Measurements from ENCODE around the gene SEC23B.
A peak's percentile ranks its signal among the peaks of the same experiment; 100 is the strongest.
"Not testable (repeated sequence)": the region's sequence is repeated elsewhere in the genome, so short reads cannot be mapped to it uniquely, and the experiment has no call there.

The SEC23B gene

DNA sequence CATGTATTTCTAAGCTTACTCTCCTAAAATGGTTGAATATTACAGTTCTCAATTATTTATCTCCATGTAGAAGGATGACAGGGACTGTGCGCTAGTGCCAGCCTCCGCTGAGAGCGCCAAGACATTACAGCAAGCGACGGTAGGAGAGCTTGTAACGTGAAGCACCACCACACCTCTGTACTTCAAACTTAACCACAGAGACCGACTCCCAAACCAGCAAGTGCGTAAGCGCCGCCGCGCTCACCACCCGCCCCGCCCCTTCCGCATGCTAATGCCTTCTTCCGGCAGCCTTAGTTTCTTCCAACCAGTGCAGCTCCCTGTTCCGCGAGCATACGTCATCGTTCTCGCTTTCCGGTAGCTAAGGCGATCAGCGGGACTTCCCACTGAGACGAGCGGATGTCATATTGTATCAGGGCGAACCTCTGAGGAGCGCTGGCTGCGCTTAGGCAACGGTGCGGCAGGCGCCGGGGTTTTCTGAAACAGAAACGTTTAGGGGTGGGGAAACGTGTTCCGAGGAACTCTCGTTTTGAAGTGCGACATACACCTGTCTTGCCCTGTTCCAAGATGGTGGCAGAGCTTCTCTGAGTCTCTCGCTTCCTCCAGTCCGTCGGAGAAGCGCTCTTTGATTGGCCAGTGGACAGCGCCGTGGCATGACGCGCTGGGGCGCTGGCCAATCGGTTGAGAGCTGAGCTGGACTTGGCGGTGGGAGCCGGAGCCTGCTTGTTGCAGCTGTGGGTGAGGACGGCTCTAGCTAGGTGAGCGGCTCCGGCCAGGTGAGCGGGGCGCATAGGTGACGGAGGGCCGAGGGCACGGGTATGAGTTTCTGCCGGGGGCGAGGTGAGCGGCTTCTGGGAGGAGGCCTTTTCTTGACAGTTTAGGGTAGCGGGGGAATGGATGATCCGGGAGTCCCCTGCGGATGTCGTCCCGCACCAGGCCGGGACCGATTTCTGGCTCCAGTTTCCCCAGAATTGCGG lies at the start of gene SEC23B:
TSS of gene SEC23B (plus strand) at position 723 of the 974 bp plus-strand sequence. CDS start 2,896 bp downstream, outside the sequence.
- peak; percentile 98 for DNase-seq

DNA sequence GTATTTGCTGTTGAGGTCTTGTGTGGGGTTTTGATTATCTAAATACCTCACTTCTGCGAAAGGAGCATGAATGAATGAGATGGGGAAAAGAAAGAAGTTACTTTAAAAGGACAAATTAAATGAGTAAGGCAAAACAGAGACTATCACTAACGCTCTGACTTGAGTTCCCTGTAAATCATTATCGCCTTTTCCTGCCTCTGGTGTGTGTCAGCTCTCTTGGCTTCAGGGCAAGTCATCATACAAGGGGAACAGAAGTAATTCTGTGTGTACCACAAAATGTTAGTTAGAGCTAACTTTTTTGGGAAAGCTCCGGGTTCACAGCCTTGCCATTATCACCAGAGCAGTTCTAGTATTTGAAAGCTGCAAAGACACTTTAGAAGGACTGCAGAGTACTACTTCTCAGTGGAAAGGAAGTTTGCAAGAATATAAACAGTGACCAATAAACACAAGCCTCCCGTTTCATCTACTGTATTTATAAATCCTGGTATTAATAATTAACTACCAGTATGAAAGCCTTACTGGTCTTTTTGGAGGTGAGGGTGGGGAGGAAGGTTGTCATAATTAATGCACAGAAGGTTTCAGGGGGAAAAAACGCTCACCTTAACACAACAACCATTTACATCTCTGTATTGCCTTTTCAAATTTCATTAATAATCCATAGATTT lies 42.1 kb upstream of the SEC23B start:
- DNase-seq: no peak

DNA sequence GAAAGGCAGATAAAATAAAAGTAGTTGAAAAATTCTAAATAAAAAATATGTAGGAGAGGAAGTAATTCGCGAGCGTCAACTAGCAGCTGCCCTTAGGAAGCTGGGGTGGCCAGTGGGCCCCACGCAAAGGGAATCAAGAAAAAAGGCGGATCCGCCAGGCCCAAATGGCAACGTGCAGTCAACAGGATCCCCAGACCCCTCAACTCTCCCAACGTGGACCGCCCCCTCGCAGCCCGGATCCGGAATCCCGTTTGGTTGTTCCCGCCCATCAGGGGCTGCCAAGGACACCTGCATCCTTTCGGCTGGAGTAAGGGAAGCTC lies 41.2 kb upstream of the SEC23B start:
- DNase-seq: no peak

DNA sequence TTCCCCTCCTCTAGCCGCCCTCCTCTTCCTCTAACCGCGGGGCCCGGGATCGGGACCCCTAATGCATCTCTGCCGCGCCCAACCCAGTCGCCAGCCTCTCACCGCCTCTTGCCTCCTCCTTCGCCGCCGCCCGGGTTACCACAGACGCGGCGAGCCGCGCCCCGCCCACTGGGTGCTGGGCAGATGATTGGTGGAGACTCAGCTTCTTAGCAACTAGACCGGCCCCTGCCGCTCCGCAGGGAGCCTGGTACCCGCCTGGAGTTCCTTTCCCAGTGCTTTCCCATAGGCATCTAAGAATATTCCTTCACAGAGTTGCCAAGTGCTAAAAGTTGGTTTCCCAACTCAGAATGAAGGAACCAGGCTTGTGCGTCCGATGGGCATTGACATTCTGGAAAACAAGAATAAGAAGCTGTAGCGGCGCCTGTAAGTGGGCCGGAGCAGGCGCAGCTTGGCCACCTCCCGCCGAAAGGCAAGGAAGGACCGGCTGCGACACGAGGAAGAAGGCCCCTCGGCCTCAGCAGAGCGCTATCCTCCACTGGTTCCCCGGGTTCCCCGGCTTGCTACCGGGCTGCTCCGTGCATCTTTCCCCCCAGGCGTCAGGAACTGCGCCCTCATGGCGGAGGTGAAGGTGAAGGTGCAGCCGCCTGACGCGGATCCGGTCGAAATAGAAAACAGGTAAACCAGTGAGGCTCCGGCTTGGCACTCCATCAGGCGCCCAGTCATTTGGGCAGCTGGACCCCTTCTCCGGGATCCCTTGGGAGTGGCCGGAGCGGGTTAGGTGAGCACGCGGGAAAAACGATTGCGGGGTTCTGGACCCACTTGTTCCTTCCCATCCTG lies 40.6 kb upstream of the SEC23B start, which contains the start of the genes DZANK1 and POLR3F:
TSS of gene DZANK1 (minus strand) at position 137 of the 837 bp plus-strand sequence. CDS start 1,672 bp downstream, outside the sequence.
TSS of gene POLR3F (plus strand) at position 497 of the 837 bp plus-strand sequence. CDS start at position 614, 117 bp downstream.
- DNase-seq: peak; percentile 96

DNA sequence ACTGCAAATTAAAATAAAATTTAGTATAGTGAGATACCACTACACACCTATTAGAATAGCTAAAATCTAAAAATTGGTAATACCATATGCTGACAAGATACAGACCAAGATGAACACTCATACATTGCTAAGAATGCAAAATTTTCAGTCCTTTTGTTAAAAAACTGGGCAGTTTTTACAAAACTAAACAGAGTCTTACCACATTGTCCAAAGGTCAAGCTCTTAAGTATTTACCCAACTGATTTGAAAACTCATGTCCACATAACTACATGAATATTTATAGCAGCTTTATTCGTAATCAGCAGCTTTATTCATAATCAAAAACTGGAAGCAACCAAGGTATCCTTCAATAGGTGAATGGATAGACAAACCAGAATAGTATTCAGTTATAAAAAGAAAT lies 30.5 kb upstream of the SEC23B start:
- DNase-seq: no peak

DNA sequence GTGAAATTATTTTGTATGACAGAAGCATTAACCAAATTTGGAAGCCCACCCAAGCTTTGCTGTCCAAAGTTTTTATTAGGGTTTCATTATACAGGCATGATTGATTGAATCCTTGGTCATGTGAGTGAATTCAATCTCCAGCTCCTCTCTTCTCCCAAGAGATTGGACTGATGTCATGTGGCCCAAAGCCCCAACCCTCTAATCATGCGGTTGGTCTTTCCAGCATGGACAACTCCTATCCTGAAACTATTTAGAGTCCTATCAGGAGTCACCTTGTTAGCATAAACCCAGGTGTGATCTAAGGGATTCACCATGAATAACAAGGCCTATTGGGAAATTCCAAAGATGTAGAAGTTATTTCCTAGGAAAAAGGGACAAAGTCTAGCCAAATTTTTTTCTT lies 29.9 kb upstream of the SEC23B start:
- DNase-seq: no peak

DNA sequence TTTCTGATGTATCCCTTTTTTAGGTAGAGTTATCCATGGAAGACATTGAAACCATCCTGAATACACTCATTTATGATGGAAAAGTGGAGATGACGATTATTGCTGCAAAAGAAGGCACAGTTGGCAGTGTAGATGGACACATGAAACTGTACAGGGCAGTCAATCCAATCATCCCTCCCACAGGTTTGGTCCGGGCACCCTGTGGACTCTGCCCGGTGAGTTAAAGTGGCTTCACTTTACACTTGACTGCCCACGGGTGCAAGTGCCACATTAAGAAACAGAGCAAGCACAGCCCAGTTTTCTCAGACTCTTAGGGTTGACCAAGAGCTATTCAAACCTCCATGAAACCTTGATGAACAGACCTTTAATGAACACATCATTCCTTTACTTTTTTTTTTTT lies 26.1 kb upstream of the SEC23B start:
- no peak for DNase-seq

DNA sequence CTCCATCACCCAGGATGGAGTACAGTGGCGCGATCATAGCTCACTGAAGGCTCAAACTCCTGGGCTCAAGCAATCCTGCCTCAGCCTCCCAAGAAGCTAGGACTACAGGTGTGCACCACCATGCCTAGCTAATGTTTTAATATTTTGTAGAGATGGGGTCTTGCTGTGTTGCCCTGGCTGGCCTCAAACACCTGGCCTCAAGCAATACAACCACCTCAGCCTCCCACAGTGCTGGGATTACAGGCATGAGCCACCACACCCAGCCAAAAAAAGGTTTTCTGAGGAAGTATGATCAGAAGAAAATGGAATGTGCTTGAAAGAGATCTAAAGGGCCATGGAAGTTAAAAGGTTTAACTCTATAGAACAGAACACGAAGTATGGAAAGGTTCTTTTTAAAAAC lies 19.4 kb upstream of the SEC23B start:
- no peak for DNase-seq

DNA sequence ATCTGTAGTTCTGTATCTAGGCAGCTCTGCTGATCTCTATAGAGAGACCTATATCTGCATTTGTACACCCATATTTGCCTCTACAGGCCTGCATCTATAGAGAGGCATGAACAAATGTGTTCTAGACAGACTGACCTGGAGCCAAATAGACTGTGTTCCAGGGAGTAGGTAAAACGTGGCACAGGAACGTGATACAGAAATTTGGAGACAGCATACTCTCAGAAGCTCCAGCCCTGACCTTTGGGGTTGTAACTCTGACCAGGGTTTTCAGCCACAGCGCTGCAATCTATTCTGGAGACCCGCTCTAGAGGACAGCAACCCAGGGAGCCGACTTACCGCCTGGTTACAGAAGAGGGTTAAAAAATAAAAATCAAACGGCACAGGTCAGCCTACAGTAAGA lies 11.7 kb upstream of the SEC23B start:
- DNase-seq: peak; percentile 25

DNA sequence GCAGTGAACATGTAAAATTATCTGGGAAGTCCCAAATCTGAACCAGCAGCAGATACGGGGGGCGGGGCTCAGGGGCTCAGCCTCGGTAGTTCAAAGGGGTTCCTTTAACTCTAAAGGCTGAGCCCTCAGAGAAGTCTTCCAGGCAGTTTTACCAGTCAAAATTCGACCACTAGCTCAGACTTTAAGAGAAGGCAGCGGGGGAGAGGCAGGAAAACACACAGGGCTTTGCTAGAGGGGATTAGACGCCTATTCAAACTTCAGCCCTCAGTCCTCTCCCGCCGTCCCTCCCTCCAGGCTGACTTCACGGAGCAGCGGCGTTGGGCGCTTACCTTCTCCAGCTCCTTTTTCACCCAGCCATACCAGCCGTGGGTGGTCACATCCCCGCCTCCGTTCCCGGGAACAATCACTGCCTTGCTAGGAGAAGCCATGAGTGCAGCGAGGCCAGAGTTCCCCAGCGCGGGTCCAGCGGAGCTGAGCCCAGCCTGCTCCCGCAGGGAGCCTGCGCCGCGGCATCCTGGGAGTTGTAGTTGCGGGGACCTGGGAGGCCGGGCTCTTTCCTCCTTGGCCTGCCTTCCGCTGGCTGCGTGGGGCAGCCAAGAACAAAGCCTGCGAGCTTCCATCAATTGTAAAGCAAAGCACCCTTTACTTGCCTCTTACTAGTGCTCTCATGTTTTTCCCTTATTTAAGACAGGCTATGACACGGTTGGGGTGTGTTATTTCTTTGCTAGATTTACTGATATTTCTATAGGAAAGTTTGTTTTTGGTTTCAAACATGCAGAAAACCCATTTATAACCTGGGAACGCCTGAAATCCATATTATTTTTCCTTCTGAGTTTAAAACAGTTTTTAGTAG lies 10.8 kb upstream of the SEC23B start, which contains the start of gene RBBP9:
TSS of gene RBBP9 (minus strand) at position 486 of the 853 bp plus-strand sequence. CDS start at position 428, 58 bp downstream.
- peak; percentile 89 for DNase-seq

DNA sequence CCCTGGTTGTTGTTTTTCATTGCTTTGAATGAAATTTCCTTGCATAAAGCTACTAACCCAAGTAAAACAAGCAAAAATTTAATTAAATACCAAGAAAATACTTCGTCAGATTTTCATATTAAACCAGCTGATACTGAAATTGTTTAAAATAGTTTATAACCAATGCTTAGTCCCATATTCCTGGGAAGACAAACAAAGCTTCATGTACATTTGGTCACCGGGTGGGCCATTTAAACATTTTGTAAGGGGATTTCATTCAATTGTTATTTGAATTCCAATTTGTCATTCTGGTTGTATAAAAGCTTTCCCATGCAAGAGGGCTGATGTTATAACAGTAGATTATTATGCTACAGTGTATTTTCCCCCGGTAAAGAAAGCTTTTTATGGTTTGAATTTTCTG lies 10.1 kb upstream of the SEC23B start:
- no peak for DNase-seq

DNA sequence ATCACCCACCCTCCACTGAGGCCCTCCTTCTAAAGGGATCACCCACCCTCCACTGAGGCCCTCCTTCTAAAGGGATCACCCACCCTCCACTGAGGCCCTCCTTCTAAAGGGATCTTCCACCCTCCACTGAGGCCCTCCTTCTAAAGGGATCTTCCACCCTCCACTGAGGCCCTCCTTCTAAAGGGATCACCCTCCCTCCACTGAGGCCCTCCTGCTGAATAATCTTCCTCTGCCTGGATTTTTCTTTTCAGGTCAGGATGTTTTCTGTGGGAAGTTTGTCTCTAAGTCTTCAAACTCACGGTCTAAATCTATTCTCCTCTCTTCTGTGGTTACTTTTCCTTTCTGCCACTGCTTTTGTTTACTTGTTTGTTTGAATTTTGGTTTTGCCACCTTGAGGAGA lies 6.1 kb upstream of the SEC23B start:
- not testable (repeated sequence) for DNase-seq

DNA sequence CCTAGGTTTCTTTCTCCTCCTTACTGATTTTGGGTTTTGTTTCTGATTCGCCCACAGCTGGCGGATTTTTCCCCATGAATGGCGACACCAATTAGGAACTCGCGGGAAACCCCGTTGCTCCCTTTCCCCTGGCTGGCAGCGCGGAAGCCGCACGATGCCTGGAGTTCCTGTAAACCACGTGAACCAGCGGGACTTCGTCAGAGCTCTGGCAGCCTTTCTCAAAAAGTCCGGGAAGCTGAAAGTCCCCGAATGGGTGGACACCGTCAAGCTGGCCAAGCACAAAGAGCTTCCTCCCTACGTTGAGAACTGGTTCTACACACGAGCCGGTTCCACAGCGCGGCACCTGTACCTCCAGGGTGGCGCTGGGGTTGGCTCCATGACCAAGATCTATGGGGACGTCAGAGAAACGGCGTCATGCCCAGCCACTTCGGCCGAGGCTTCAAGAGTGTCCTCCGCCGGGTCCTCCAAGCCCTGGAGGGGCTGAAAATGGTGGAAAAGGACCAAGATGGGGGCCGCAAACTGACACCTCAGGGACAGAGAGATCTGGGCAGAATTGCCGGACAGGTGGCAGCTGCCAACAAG lies 3.2 kb upstream of the SEC23B start:
- no peak for DNase-seq

DNA sequence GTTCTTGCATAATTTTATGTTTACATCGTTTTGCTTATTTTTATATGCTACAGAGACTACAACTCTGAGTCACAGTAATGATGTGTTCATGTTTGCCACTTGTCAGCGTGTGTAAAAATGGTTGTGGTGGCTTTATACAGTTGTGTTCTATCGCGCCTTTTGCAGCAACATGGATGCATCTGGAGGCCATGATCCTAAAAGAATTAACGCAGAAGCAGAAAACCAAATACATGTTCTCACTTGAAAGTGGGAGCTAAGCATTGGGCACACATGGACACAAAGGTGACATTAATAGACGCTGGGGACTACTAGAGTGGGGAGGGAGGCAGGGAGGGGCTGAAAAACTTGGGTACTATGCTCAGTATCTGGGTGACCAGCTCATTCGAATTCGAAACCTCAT lies 996 bp upstream of the SEC23B start:
- peak; percentile 63 for DNase-seq

DNA sequence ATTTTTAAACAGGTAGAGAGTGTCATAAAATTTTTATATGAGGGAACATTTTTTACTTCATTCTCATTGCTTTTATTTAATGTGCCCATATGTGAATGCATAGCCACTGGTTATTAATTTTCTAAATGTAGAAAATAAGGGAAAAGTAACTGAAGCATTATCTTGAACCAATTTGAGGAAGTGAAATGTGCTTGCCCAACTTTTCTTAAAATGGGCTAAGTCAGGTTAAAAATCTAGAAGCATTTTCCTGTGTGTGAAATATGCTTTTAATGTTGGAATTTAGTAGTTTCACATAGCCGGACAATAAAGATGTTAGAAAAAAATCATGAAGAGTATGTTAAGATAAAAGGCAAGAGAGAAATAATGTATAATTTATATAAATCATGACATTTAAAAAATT lies 3.8 kb downstream of the SEC23B start:
- DNase-seq: no peak

DNA sequence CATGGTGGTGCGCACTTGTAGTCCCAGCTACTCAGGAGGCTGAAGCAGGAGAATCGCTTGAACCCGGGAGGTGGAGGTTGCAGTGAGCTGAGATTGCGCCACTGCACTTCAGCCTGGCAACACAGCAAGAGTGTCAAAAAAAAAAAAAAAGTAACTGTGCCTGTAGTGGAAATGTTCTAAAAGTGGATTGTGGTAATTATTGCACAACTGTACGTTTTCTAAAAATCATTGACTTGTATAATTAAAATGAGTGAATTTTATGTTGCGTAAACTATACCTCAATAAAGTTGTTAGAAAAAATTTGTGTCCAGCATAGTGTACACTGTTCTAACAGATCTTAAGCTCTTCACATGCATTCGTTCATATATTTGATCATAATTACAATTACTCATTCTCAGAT lies 5.5 kb downstream of the SEC23B start:
- DNase-seq: no peak

DNA sequence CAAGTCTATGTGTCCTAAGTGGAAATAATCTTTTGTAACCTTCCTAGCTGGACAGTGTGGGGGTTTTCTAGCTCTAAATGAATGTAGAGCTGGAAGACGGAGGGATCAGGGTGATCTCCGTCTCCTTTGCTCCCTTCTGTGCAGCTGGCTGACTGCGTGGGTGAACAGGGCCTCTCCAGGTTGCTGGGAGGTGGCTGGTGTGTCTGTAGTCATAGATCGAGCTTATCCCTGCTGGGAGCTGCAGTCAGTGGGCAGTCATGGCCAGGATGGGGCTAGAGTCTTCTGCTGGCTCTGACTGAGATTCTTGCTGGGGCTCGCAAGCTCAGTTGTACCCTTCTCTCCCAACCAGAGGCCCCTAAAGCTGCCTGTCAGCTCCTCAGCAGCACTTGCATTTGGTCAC lies 6.4 kb downstream of the SEC23B start:
- DNase-seq: no peak

DNA sequence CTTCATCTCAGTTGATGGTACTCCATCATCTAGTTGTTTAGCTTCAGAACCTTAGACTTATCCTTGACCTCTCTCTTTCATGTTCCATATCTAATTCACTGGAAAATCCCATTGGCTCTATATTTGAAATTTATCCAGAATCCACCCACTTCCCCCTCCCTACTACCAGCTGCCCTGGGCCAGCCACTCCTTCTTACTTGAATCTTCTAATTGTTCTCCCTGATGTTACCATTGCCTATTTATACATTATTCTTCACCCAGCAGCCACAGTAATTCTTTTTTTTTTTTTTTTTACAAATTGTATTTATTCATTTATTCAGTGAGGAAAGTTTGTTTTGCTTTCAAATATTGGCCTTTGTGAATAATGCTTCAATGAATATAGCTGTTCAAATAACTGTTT lies 8.2 kb downstream of the SEC23B start:
- no peak for DNase-seq

DNA sequence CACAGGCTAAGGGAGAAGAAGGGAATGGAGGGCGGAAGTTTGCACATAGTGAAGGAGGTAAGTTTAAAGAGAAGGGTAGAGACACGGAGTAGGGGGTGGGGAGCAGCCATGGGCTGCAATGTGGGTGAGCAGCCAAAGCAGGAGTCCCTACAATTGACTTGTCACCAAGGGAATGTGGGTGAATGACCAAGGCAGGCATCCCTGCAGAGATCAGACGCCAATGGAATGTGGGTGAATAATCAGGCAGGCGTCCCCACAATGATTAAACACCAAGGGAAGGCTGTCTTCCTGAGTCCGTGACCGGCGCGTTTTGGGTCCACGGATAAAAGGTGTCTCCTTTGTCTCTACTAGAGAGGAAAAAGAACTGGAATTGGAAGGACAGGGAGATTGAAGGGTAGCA lies 14.3 kb downstream of the SEC23B start:
- DNase-seq: not testable (repeated sequence)

DNA sequence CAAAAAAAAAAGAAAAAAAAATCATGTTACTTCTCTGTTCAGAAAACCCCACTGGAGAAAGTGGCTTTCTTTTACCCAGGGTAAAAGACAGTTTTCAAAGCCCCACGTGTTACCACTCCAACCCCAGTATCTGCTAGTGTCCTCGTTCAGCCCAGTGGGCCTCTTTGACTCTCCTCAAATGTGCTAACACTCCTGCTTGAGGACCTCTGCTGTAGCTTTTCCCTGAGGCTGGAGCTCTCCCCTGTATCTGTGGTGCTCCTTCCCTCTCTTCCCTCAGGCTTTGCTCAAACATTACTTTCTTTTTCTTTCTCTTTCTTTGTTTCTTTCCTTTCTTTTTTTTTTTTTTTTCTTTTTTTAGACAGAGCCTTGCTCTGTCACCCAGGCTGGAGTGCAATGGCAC lies 15.3 kb downstream of the SEC23B start:
- no peak for DNase-seq

DNA sequence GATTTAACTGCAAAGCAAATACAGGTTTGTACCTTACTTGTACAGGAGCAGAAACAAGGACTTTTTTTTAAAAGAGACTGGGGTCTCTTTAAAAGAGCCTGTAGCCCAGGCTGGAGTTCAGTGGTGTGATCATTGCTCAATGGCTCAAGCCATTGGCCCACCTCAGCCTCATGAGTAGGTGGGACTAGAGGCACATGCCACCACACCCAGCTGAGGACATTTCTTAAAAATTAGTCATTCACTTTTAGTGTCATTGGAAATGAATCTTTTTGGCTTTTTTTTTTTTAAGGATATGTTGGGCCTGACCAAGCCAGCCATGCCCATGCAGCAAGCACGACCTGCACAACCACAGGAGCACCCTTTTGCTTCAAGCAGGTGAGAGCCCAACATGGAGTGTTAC lies 16.9 kb downstream of the SEC23B start:
- DNase-seq: no peak

DNA sequence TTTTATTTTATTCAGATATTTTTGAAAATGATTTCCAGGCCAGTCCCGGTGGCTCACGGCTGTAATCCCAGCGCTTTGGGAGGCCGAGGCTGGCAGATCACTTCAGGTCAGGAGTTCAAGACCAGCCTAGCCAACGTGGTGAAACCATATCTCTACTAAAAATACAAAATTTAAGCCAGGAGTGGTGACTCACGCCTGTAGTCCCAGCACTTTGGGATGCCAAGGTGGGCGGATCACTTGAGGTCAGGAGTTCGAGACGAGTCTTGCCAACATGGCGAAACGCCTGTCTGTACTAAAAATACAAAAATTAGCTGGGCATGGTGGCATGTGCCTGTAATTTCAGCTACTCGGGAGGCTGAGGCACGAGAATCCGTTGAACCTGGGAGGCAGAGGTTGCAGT lies 19.0 kb downstream of the SEC23B start:
- DNase-seq: not testable (repeated sequence)
